Measurements from ENCODE around the gene ZNF316. TPM values are rescaled to one million over a fixed set of nuclear protein-coding genes. Genes with fewer than 3 reads are reported as not detected.

The ZNF316 gene
- polyA plus RNA-seq, 1 experiment, result 5.6 TPM

- TF ChIP-seq, protein P1, sequence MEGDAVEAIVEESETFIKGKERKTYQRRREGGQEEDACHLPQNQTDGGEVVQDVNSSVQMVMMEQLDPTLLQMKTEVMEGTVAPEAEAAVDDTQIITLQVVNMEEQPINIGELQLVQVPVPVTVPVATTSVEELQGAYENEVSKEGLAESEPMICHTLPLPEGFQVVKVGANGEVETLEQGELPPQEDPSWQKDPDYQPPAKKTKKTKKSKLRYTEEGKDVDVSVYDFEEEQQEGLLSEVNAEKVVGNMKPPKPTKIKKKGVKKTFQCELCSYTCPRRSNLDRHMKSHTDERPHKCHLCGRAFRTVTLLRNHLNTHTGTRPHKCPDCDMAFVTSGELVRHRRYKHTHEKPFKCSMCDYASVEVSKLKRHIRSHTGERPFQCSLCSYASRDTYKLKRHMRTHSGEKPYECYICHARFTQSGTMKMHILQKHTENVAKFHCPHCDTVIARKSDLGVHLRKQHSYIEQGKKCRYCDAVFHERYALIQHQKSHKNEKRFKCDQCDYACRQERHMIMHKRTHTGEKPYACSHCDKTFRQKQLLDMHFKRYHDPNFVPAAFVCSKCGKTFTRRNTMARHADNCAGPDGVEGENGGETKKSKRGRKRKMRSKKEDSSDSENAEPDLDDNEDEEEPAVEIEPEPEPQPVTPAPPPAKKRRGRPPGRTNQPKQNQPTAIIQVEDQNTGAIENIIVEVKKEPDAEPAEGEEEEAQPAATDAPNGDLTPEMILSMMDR (IDR thresholded peaks at IDR 0.05; ENCODE audit: low read depth, low read length), result no peak
- no peak for DNase-seq (ENCODE audit: low read depth, low spot score)
- H3K27ac ChIP-seq (ENCODE audit: low read depth, low read length), result no peak overlapping the region
- ChIA-PET POLR2A (no interaction called here), CTCF (no interaction called here)
- H3K9me3 ChIP-seq (ENCODE audit: control insufficient read depth, insufficient read depth, low read length), result peaks cover 49% of the 10 kb centered on the region
- H3K27me3 ChIP-seq (ENCODE audit: control insufficient read depth, insufficient read depth, low read length), result no peaks in the 10 kb centered on the region
- H3K4me3 ChIP-seq (ENCODE audit: low read depth, low read length), result no peak overlapping the region
Measured at GRCh38 chr7:6647541-6647940, 10.4 kb downstream of the ZNF316 start.

DNA sequence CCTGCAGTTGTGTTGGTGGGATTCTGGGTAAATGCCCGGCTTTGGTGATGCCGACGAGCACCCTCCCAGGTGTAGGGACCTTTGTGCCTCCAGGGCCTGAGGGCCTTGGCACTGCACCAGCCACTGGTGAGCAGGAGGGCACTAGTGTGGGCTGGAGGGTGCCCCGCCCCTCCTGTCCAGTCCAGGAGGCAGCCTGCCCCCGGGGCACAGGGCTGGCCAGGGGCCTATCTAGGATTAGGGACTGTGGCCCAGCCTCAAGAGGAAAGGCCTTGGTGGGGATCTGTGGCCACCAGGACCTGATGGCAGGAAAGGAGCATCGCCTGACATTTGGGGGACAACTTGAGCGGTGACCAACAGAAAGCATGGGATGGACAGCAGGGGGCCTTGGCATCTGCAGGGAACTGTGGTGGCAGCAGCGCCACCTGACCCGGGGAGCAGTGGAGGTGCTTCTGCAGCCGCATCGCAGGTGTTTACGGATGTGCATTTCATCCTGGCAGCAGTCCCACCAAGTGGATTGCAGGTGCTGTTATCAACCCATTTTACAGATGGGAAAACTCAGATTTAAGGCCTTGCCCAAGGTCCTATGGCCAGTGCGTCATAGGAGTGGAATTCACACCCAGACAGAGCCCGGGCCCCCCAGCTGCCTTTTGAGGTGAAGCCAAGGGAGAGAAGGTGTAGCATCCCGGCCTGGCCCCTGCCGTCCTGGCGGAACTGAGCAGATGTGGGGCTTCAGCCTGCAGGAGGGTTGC, 11.1 kb downstream of the ZNF316 start:
- Histone ChIP-seq H3K27me3 (ENCODE audit: control insufficient read depth, insufficient read depth, low read length) (no peaks in the 10 kb centered on the region), H3K4me3 (ENCODE audit: low read depth, low read length) (no peak overlapping the region), H3K27ac (ENCODE audit: low read depth, low read length) (no peak overlapping the region), H3K9me3 (ENCODE audit: control insufficient read depth, insufficient read depth, low read length) (peaks cover 54% of the 10 kb centered on the region)
- ChIA-PET CTCF (no interaction called here), POLR2A (no interaction called here)
- TF ChIP-seq, protein P1 (IDR thresholded peaks at IDR 0.05; ENCODE audit: low read depth, low read length), result no peak
- no peak for DNase-seq (ENCODE audit: low read depth, low spot score)

DNA sequence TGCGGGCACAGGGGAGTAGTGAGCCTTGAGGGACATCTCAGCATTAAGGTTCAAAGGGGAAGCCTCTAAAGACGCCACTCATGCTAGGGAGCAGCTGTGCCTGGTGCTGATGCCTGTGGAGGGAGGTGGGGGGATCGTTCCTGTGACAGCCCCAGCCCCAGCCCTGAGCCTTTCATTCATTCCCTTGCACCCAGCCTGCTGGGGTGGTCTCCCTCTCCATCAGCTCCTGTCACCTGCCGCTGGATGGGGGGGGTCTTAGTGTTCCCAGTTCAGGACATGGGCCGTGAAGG, 11.6 kb downstream of the ZNF316 start:
- H3K4me3 ChIP-seq (ENCODE audit: low read depth, low read length), result no peak overlapping the region
- DNase-seq (ENCODE audit: low read depth, low spot score), result no peak
- no peaks in the 10 kb centered on the region for H3K27me3 ChIP-seq (ENCODE audit: control insufficient read depth, insufficient read depth, low read length)
- no peak overlapping the region for H3K27ac ChIP-seq (ENCODE audit: low read depth, low read length)
- ChIA-PET POLR2A (no interaction called here), CTCF (no interaction called here)
- TF ChIP-seq, protein P1 (IDR thresholded peaks at IDR 0.05; ENCODE audit: low read depth, low read length), result no peak
- H3K9me3 ChIP-seq (ENCODE audit: control insufficient read depth, insufficient read depth, low read length), result peaks cover 56% of the 10 kb centered on the region

- Histone ChIP-seq H3K9me3 (ENCODE audit: control insufficient read depth, insufficient read depth, low read length) (peaks cover 59% of the 10 kb centered on the region), H3K27ac (ENCODE audit: low read depth, low read length) (no peak overlapping the region), H3K27me3 (ENCODE audit: control insufficient read depth, insufficient read depth, low read length) (no peaks in the 10 kb centered on the region), H3K4me3 (ENCODE audit: low read depth, low read length) (no peak overlapping the region)
- TF ChIP-seq, protein P1 (IDR thresholded peaks at IDR 0.05; ENCODE audit: low read depth, low read length), result no peak
- ChIA-PET CTCF (no interaction called here), POLR2A (no interaction called here)
- DNase-seq (ENCODE audit: low read depth, low spot score), result no peak
Measured at GRCh38 chr7:6649241-6649961, 12.3 kb downstream of the ZNF316 start.

GRCh38 chr7:6650086-6650485, 13.0 kb downstream of the ZNF316 start:
- Histone ChIP-seq H3K27me3 (ENCODE audit: control insufficient read depth, insufficient read depth, low read length) (no peaks in the 10 kb centered on the region), H3K4me3 (ENCODE audit: low read depth, low read length) (no peak overlapping the region), H3K27ac (ENCODE audit: low read depth, low read length) (no peak overlapping the region), H3K9me3 (ENCODE audit: control insufficient read depth, insufficient read depth, low read length) (peaks cover 65% of the 10 kb centered on the region)
- TF ChIP-seq, protein P1 (IDR thresholded peaks at IDR 0.05; ENCODE audit: low read depth, low read length), result no peak
- DNase-seq (ENCODE audit: low read depth, low spot score), result no peak
- CTCF ChIA-PET, result no interaction called here
- POLR2A ChIA-PET, result no interaction called here
